ENCODE data around the gene RAPGEF2.

DNA sequence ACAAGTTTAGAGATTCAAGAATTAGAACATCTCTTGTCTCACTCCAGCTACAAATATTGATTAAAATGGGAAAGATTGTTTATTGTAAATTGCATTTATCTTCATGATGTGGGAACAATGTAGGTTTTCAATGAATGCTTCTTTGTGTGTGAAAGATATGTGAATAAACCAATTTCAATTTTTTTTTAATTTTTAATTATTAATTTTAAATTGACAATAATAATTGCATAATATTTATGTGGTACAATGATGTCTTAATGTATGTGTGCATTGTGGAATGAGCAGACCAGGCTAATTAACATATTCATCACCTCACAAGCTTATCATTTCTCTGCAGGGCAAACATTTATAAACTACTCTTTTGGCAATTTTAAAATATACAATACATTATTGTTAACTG is 281.1 kb downstream of the RAPGEF2 start:
- TF ChIP-seq, protein P1, sequence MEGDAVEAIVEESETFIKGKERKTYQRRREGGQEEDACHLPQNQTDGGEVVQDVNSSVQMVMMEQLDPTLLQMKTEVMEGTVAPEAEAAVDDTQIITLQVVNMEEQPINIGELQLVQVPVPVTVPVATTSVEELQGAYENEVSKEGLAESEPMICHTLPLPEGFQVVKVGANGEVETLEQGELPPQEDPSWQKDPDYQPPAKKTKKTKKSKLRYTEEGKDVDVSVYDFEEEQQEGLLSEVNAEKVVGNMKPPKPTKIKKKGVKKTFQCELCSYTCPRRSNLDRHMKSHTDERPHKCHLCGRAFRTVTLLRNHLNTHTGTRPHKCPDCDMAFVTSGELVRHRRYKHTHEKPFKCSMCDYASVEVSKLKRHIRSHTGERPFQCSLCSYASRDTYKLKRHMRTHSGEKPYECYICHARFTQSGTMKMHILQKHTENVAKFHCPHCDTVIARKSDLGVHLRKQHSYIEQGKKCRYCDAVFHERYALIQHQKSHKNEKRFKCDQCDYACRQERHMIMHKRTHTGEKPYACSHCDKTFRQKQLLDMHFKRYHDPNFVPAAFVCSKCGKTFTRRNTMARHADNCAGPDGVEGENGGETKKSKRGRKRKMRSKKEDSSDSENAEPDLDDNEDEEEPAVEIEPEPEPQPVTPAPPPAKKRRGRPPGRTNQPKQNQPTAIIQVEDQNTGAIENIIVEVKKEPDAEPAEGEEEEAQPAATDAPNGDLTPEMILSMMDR (IDR thresholded peaks at IDR 0.05), result no peak
- no peak for TF ChIP-seq ZFX (IDR thresholded peaks at IDR 0.05; ENCODE audit: borderline replicate concordance)

All from 22Rv1 (cell line).